ENCODE measurements around the gene CDK5.

CDK5 gene

GRCh38 chr7:151070574-151070960 is 12.9 kb upstream of the CDK5 start:
- DNase-seq (ENCODE audit: low read depth), result no peak
- no peak overlapping the region for H3K4me3 ChIP-seq (replicated peaks; ENCODE audit: low read depth, low read length)
- TF ChIP-seq CTCF (IDR thresholded peaks at IDR 0.05; ENCODE audit: low read length, missing control alignments), result no peak

GRCh38 chr7:151069841-151070573 is 12.3 kb upstream of the CDK5 start:
- no peak for TF ChIP-seq CTCF (IDR thresholded peaks at IDR 0.05; ENCODE audit: low read length, missing control alignments)
- DNase-seq (ENCODE audit: low read depth), result no peak
- no peak overlapping the region for H3K4me3 ChIP-seq (replicated peaks; ENCODE audit: low read depth, low read length)

- H3K4me3 ChIP-seq (replicated peaks; ENCODE audit: low read depth, low read length), result no peak overlapping the region
- TF ChIP-seq CTCF (IDR thresholded peaks at IDR 0.05; ENCODE audit: low read length, missing control alignments), result no peak
- no peak for DNase-seq (ENCODE audit: low read depth)
Measured at GRCh38 chr7:151068069-151068773, 10.5 kb upstream of the CDK5 start.

- no peak overlapping the region for H3K4me3 ChIP-seq (replicated peaks; ENCODE audit: low read depth, low read length)
- TF ChIP-seq CTCF (IDR thresholded peaks at IDR 0.05; ENCODE audit: low read length, missing control alignments), result no peak
- DNase-seq (ENCODE audit: low read depth), result no peak
Measured at GRCh38 chr7:151066273-151066974, 8.7 kb upstream of the CDK5 start.

- H3K4me3 ChIP-seq (replicated peaks; ENCODE audit: low read depth, low read length), result no peak overlapping the region
- no peak for DNase-seq (ENCODE audit: low read depth)
- TF ChIP-seq CTCF (IDR thresholded peaks at IDR 0.05; ENCODE audit: low read length, missing control alignments), result no peak
Measured at GRCh38 chr7:151065516-151065915, 7.8 kb upstream of the CDK5 start.

- no peak for DNase-seq (ENCODE audit: low read depth)
- TF ChIP-seq CTCF (IDR thresholded peaks at IDR 0.05; ENCODE audit: low read length, missing control alignments), result no peak
- no peak overlapping the region for H3K4me3 ChIP-seq (replicated peaks; ENCODE audit: low read depth, low read length)
Measured at GRCh38 chr7:151064993-151065392, 7.3 kb upstream of the CDK5 start.
